SHP77 treated with DMSO at 0.1 percent for 48 hours (cell line): ENCODE measurements around the gene PANX1.
"Not testable (repeated sequence)": the region's sequence is repeated elsewhere in the genome, so short reads cannot be mapped to it uniquely, and the experiment has no call there.

Experiments used
- DNase-seq: peaks from one replicate; lab custom pipeline; 2025; lab: John Stamatoyannopoulos, UW

The PANX1 gene

GRCh38 chr11:94150056-94150455, 21.4 kb downstream of the PANX1 start:
- DNase-seq = no peak

DNA sequence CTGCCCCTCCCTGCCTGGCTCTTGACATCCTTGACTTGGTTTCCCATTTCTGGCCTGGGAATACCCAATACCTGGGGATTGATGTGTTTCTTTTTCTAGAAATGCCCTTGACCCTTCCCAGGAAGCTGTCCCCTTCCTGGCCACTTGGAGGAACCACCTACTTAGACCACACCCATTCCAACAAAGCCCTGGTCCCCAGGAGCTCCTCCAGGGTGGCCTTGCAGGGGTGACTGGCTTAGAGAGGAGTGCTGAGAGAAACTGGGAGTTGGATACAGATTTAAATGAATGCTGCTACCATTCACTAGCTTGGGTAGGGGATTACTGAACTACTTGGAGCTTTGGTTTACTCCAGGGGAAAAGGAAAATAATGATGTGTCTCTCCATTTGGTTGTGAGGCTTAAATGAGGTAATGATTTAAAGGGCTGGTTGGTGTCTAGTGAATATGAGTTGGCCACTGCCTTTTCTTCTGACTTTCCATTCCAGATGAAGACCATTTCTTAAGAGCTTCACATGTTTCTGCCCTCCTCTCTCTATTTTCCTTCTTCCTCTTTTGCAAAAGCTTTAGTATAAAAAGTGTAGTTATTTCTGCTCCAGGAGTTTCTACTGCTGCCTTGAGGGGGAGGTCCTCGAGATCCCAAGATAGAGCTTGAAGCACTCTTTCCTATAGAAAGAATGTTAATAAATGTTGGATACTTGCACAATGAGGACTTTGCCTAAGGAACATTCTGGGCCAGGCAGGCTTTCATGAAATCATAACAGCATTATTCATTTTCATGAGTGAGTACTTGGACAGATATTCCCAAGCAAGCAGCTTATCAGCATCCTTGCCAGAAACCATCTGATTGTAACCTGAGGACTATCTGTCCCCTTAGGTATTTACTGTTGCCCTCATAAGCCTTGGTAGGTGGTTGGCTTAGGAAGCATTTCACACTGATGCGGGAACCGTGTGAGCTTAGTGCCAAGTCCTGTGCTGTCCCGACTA, 22.4 kb downstream of the PANX1 start:
- DNase-seq = no peak

DNA sequence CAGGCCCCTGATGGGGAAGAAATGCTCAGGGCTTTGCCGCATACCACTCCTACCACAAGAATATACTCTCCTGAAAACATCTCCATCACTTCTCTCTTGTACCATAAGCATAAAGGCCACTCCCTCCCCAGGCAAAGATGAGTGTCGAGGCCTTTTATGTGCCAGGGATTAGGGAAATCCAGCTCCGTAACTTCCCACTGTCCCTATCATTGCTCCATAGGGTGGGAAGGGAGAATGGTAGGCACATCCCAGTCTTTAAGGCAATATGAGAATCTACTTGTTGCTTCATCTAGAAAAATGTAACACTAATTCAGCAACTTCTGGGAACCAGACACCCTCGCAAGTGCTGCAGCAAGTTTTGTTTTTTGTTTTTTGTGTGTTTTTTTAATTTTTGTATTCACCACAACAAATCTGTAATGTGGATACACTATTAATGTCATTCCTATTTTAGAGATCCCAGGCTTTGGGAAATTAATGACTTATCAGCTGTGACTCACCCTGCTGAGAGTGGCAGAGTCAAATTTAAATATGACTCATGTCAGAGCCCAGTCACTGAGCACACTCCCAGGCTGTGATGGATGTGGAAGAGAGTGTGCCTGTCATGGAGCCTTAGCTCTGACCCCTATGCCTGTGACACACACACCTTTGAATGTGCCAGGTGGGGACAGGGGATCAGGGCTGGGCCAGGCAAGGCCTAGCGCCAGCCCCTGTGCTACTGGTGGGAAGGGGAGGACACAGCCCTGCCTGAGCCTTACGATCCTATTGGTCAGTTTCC, 23.4 kb downstream of the PANX1 start:
- DNase-seq = no peak

DNA sequence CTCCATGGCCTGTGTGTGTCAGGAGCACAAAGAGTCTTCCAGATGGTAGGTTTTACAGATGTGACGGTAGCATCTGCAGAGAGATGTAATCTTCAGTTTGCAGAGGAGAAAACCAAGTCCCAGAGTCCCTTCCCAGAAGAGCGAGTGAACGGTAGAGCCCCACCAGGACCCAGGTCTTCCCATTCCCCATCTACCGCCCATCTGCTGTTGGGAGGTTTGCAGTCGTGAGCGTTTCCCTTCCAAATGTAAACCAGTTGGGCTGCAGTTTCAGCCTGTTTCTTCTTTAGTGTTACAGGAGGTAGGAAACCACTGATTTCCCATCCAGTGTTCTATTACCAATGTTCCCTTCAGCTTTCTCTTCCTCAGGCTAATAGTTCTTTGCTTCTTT, 24.0 kb downstream of the PANX1 start:
- no peak for DNase-seq

DNA sequence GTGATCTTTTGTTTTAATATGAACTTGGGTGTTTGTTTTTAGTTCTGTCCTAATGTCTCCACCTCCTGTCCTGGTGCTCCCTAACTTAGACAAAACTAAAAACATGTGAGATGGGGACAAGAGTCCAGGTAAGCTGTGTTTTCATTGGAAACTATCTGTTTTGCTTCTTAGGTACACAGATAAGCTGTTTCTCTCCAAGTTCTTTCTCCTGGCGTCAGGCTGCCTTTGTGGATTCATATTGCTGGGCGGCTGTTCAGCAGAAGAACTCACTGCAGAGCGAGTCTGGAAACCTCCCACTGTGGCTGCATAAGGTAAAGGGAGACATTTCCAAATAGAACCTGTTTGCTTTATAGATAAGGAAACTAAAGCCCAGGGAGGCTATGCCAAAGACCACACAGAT, 24.7 kb downstream of the PANX1 start:
- no peak for DNase-seq

GRCh38 chr11:94154095-94154856, 25.6 kb downstream of the PANX1 start:
- no peak for DNase-seq

DNA sequence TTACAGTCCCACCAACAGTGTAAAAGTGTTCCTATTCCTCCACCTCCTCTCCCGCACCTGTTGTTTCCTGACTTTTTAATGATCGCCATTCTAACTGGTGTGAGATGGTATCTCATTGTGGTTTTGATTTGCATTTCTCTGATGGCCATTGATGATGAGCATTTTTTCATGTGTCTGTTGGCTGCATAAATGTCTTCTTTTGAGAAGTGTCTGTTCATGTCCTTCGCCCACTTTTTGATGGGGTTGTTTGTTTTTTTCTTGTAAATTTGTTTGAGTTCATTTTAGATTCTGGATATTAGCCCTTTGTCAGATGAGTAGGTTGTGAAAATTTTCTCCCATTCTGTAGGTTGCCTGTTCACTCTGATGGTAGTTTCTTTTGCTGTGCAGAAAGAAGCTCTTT, 28.7 kb downstream of the PANX1 start:
- DNase-seq = not testable (repeated sequence)

DNA sequence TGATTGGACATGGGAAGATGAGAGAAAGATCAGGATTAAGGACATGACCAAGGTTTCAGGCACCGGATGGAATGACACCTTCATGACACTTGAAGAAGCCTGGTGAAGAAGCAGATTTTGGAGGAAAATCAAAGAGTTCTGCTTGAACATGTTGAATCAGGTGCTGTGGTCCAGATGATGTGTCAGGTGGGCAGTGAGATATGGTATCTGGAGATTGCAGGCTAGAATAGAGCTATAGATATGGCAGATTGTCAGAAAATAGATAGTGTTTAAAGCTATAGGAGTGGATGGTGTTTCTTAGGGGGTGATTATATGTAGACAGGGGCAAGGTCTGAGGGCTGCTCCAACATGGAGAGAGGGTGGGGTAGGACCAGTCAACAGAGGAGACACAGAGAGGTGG, 40.2 kb downstream of the PANX1 start:
- no peak for DNase-seq

- no peak for DNase-seq
Observed at GRCh38 chr11:94169516-94169915, 40.9 kb downstream of the PANX1 start.

GRCh38 chr11:94169930-94170545, 41.4 kb downstream of the PANX1 start:
- no peak for DNase-seq

- no peak for DNase-seq
Observed at GRCh38 chr11:94170953-94171352, 42.3 kb downstream of the PANX1 start.

- DNase-seq = no peak
Observed at GRCh38 chr11:94171693-94172440, 43.2 kb downstream of the PANX1 start.

- DNase-seq = no peak
Observed at GRCh38 chr11:94175535-94175934, 46.9 kb downstream of the PANX1 start.

DNA sequence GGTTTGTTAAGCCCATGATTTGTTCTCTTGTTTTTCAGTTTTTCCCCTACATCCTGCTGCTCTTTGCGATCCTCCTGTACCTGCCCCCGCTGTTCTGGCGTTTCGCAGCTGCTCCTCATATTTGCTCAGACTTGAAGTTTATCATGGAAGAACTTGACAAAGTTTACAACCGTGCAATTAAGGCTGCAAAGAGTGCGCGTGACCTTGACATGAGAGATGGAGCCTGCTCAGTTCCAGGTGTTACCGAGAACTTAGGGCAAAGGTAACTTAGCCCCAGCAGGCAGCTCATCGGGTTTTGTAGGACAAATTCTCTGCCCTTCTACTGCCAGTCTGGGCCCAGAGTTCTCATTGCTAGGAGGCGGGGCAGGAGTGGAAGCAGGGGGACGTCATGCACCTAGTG, 49.7 kb downstream of the PANX1 start:
- DNase-seq = no peak

DNA sequence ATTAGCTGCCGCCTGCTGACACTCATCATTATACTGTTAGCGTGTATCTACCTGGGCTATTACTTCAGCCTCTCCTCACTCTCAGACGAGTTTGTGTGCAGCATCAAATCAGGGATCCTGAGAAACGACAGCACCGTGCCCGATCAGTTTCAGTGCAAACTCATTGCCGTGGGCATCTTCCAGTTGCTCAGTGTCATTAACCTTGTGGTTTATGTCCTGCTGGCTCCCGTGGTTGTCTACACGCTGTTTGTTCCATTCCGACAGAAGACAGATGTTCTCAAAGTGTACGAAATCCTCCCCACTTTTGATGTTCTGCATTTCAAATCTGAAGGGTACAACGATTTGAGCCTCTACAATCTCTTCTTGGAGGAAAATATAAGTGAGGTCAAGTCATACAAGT, 51.1 kb downstream of the PANX1 start:
- no peak for DNase-seq

GRCh38 chr11:94181526-94181925, 52.9 kb downstream of the PANX1 start:
- DNase-seq = no peak

DNA sequence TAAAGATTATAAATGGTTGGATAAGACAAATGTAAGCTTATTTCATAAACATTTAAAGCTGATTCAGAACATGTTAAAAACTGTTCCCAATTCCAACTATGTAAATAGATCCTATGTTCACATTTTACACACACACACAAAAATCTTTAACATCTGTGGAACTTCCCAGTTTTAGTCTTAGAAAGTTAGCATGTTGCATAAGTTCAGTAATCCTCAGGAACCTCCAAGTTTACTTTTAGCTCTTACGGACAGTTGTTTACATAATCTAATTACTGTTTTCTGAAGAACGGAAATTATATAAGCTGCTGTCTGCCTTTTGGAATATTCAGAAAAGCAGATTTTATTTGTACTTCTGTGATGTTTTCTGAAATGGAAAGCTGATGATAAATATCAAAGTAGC, 53.3 kb downstream of the PANX1 start:
- DNase-seq = no peak

GRCh38 chr11:94183251-94183885, 54.7 kb downstream of the PANX1 start:
- no peak for DNase-seq

GRCh38 chr11:94183886-94184264, 55.2 kb downstream of the PANX1 start:
- peak; percentile 2 for DNase-seq

- no peak for DNase-seq
Observed at GRCh38 chr11:94184362-94184761, 55.7 kb downstream of the PANX1 start.

GRCh38 chr11:94184846-94185245, 56.2 kb downstream of the PANX1 start:
- DNase-seq = no peak
